ENCODE data around the gene CCL27.

The CCL27 gene

GRCh38 chr9:34689116-34689470, 26.6 kb upstream of the CCL27 start:
- Histone ChIP-seq H2AFZ (ENCODE audit: insufficient read depth, low read length, poor library complexity) (no peak overlapping the region), H4K91ac (ENCODE audit: low read depth, low read length) (no peak overlapping the region), H3K36me3 (ENCODE audit: control insufficient read depth in 1 of 2, insufficient read depth in 2 of 2, low read length in 2 of 2) (no peaks in the 10 kb centered on the region), H3K79me1 (ENCODE audit: low read length) (no peaks in the 10 kb centered on the region), H3K27me3 (ENCODE audit: insufficient read depth, low read length) (no peaks in the 10 kb centered on the region), H3K4me3 (ENCODE audit: low read depth, low read length) (no peak overlapping the region), H3K9me3 (ENCODE audit: insufficient read depth, low read depth, low read length) (no peaks in the 10 kb centered on the region), H3K4me2 (ENCODE audit: low read length) (no peak overlapping the region), H2BK12ac (ENCODE audit: low read length) (no peak overlapping the region), H3K9ac (ENCODE audit: low read length) (no peak overlapping the region), H2AK5ac (ENCODE audit: low read length) (no peak overlapping the region), H4K12ac (ENCODE audit: low read depth, low read length) (no peak overlapping the region), H3K79me2 (ENCODE audit: control insufficient read depth, insufficient read depth, low read length, poor library complexity) (no peaks in the 10 kb centered on the region), H4K8ac (ENCODE audit: low read depth, low read length) (no peak overlapping the region), H3K14ac (ENCODE audit: low read length) (no peak overlapping the region), H3K4me1 (ENCODE audit: control insufficient read depth in 1 of 2, insufficient read depth in 2 of 2, low read length in 2 of 2) (peaks cover 2 to 4% of the 10 kb centered on the region in 2 experiments), H2BK5ac (ENCODE audit: low read depth, low read length, poor library complexity) (no peak overlapping the region), H3K4ac (ENCODE audit: low read depth, low read length) (no peak overlapping the region), H3K18ac (ENCODE audit: low read length) (no peak overlapping the region), H2BK120ac (ENCODE audit: insufficient read depth, low read length, poor library complexity) (no peak overlapping the region), H3K23ac (ENCODE audit: low read length) (no peak overlapping the region), H3K27ac (ENCODE audit: low read depth, low read length) (no peak overlapping the region)
- no CpG with 5 or more reads among the region's 4 CpGs for WGBS (ENCODE audit: extremely low coverage, insufficient coverage, insufficient read length)
- DNase-seq = no peak

- Histone ChIP-seq H3K4ac (ENCODE audit: low read depth, low read length) (no peak overlapping the region), H4K12ac (ENCODE audit: low read depth, low read length) (no peak overlapping the region), H3K14ac (ENCODE audit: low read length) (no peak overlapping the region), H3K27ac (ENCODE audit: low read depth, low read length) (no peak overlapping the region), H2BK120ac (ENCODE audit: insufficient read depth, low read length, poor library complexity) (no peak overlapping the region), H4K8ac (ENCODE audit: low read depth, low read length) (no peak overlapping the region), H2BK5ac (ENCODE audit: low read depth, low read length, poor library complexity) (no peak overlapping the region), H3K4me2 (ENCODE audit: low read length) (no peak overlapping the region), H3K23ac (ENCODE audit: low read length) (no peak overlapping the region), H2AFZ (ENCODE audit: insufficient read depth, low read length, poor library complexity) (no peak overlapping the region), H3K79me1 (ENCODE audit: low read length) (no peaks in the 10 kb centered on the region), H3K27me3 (ENCODE audit: insufficient read depth, low read length) (no peaks in the 10 kb centered on the region), H3K4me3 (ENCODE audit: low read depth, low read length) (no peak overlapping the region), H3K9me3 (ENCODE audit: insufficient read depth, low read depth, low read length) (no peaks in the 10 kb centered on the region), H3K4me1 (ENCODE audit: control insufficient read depth in 1 of 2, insufficient read depth in 2 of 2, low read length in 2 of 2) (peaks cover 2 to 4% of the 10 kb centered on the region in 2 experiments), H2BK12ac (ENCODE audit: low read length) (no peak overlapping the region), H3K9ac (ENCODE audit: low read length) (no peak overlapping the region), H2AK5ac (ENCODE audit: low read length) (no peak overlapping the region), H4K91ac (ENCODE audit: low read depth, low read length) (no peak overlapping the region), H3K18ac (ENCODE audit: low read length) (no peak overlapping the region), H3K79me2 (ENCODE audit: control insufficient read depth, insufficient read depth, low read length, poor library complexity) (no peaks in the 10 kb centered on the region), H3K36me3 (ENCODE audit: control insufficient read depth in 1 of 2, insufficient read depth in 2 of 2, low read length in 2 of 2) (no peaks in the 10 kb centered on the region)
- no peak for DNase-seq
- WGBS (ENCODE audit: extremely low coverage, insufficient coverage, insufficient read length) = no CpG with 5 or more reads among the region's 5 CpGs
Observed at GRCh38 chr9:34688329-34689115, 26.1 kb upstream of the CCL27 start.

- no peak overlapping the region for H3K9ac ChIP-seq (ENCODE audit: low read length)
- no peak overlapping the region for H3K4me3 ChIP-seq (ENCODE audit: low read depth, low read length)
- WGBS (ENCODE audit: extremely low coverage, insufficient coverage, insufficient read length) = no CpG with 5 or more reads among the region's 10 CpGs
- no peak overlapping the region for H3K23ac ChIP-seq (ENCODE audit: low read length)
- no peak overlapping the region for H2AFZ ChIP-seq (ENCODE audit: insufficient read depth, low read length, poor library complexity)
- no peak overlapping the region for H3K18ac ChIP-seq (ENCODE audit: low read length)
- H3K4me2 ChIP-seq (ENCODE audit: low read length) = no peak overlapping the region
- H3K27me3 ChIP-seq (ENCODE audit: insufficient read depth, low read length) = no peaks in the 10 kb centered on the region
- H2BK5ac ChIP-seq (ENCODE audit: low read depth, low read length, poor library complexity) = no peak overlapping the region
- no peak overlapping the region for H2BK12ac ChIP-seq (ENCODE audit: low read length)
- no peak overlapping the region for H3K14ac ChIP-seq (ENCODE audit: low read length)
- H4K8ac ChIP-seq (ENCODE audit: low read depth, low read length) = no peak overlapping the region
- peaks cover 2 to 4% of the 10 kb centered on the region in 2 experiments for H3K4me1 ChIP-seq (ENCODE audit: control insufficient read depth in 1 of 2, insufficient read depth in 2 of 2, low read length in 2 of 2)
- no peaks in the 10 kb centered on the region for H3K9me3 ChIP-seq (ENCODE audit: insufficient read depth, low read depth, low read length)
- H3K36me3 ChIP-seq (ENCODE audit: control insufficient read depth in 1 of 2, insufficient read depth in 2 of 2, low read length in 2 of 2) = no peaks in the 10 kb centered on the region
- no peak for DNase-seq
- H3K79me1 ChIP-seq (ENCODE audit: low read length) = no peaks in the 10 kb centered on the region
- H3K4ac ChIP-seq (ENCODE audit: low read depth, low read length) = no peak overlapping the region
- no peak overlapping the region for H2BK120ac ChIP-seq (ENCODE audit: insufficient read depth, low read length, poor library complexity)
- H3K27ac ChIP-seq (ENCODE audit: low read depth, low read length) = no peak overlapping the region
- H4K91ac ChIP-seq (ENCODE audit: low read depth, low read length) = no peak overlapping the region
- no peak overlapping the region for H4K12ac ChIP-seq (ENCODE audit: low read depth, low read length)
- H2AK5ac ChIP-seq (ENCODE audit: low read length) = no peak overlapping the region
- no peaks in the 10 kb centered on the region for H3K79me2 ChIP-seq (ENCODE audit: control insufficient read depth, insufficient read depth, low read length, poor library complexity)
Observed at GRCh38 chr9:34687276-34688030, 25.0 kb upstream of the CCL27 start.

GRCh38 chr9:34686732-34687131, 24.3 kb upstream of the CCL27 start:
- DNase-seq = no peak
- Histone ChIP-seq H3K18ac (ENCODE audit: low read length) (no peak overlapping the region), H2BK120ac (ENCODE audit: insufficient read depth, low read length, poor library complexity) (no peak overlapping the region), H3K36me3 (ENCODE audit: control insufficient read depth in 1 of 2, insufficient read depth in 2 of 2, low read length in 2 of 2) (no peaks in the 10 kb centered on the region), H2AFZ (ENCODE audit: insufficient read depth, low read length, poor library complexity) (no peak overlapping the region), H3K79me1 (ENCODE audit: low read length) (no peaks in the 10 kb centered on the region), H3K79me2 (ENCODE audit: control insufficient read depth, insufficient read depth, low read length, poor library complexity) (no peaks in the 10 kb centered on the region), H3K14ac (ENCODE audit: low read length) (no peak overlapping the region), H3K27me3 (ENCODE audit: insufficient read depth, low read length) (no peaks in the 10 kb centered on the region), H3K27ac (ENCODE audit: low read depth, low read length) (no peak overlapping the region), H2BK5ac (ENCODE audit: low read depth, low read length, poor library complexity) (no peak overlapping the region), H3K9me3 (ENCODE audit: insufficient read depth, low read depth, low read length) (no peaks in the 10 kb centered on the region), H4K12ac (ENCODE audit: low read depth, low read length) (no peak overlapping the region), H3K4me3 (ENCODE audit: low read depth, low read length) (no peak overlapping the region), H3K9ac (ENCODE audit: low read length) (no peak overlapping the region), H2AK5ac (ENCODE audit: low read length) (no peak overlapping the region), H4K8ac (ENCODE audit: low read depth, low read length) (no peak overlapping the region), H3K4ac (ENCODE audit: low read depth, low read length) (no peak overlapping the region), H2BK12ac (ENCODE audit: low read length) (no peak overlapping the region), H4K91ac (ENCODE audit: low read depth, low read length) (no peak overlapping the region), H3K23ac (ENCODE audit: low read length) (no peak overlapping the region), H3K4me2 (ENCODE audit: low read length) (no peak overlapping the region), H3K4me1 (ENCODE audit: control insufficient read depth in 1 of 2, insufficient read depth in 2 of 2, low read length in 2 of 2) (peaks cover 2 to 4% of the 10 kb centered on the region in 2 experiments)
- no CpG with 5 or more reads among the region's 1 CpG for WGBS (ENCODE audit: extremely low coverage, insufficient coverage, insufficient read length)

Measured in trophoblast cell (in vitro differentiated cells and primary cell).